AG10803 (cell line): Measurements from ENCODE around the gene ZMYM1.

Source experiments
- DNase-seq: peaks from one replicate; pipeline ENCODE4 v3.0.0; 2010; ENCODE audit warnings: low read depth
- H3K4me3 ChIP-seq: 2 replicates; pipeline ENCODE4 v1.5.1; 2011; ENCODE audit warnings: mild to moderate bottlenecking, low read length, control low read depth
- TF ChIP-seq, protein P1 (sequence below): conservative IDR thresholded peaks from 2 replicates; pipeline ENCODE4 v1.5.1; 2011; ENCODE audit warnings: mild to moderate bottlenecking, low read length, control low read depth, inconsistent platforms

ZMYM1 gene

DNA sequence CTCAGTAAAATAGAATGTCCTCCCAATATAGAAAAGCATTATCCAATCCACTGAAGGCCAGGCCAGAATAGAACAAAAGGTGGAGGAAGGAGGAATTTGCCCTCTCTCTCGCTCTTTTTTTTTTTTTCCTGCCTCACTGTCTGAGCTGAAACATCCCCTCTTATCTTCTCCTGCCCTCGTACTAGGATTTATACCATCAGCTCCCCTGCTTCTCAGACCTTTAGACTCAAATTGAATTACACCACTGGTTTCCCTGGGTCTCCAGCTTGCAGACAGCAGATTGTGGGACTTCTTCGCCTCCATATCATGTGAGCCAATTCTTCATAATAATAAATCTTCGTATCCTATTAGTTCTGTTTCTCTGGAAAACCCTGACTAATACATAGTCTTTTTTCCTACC is 42.6 kb upstream of the ZMYM1 start:
- H3K4me3 ChIP-seq, result no peak overlapping the region
- TF ChIP-seq, protein P1, sequence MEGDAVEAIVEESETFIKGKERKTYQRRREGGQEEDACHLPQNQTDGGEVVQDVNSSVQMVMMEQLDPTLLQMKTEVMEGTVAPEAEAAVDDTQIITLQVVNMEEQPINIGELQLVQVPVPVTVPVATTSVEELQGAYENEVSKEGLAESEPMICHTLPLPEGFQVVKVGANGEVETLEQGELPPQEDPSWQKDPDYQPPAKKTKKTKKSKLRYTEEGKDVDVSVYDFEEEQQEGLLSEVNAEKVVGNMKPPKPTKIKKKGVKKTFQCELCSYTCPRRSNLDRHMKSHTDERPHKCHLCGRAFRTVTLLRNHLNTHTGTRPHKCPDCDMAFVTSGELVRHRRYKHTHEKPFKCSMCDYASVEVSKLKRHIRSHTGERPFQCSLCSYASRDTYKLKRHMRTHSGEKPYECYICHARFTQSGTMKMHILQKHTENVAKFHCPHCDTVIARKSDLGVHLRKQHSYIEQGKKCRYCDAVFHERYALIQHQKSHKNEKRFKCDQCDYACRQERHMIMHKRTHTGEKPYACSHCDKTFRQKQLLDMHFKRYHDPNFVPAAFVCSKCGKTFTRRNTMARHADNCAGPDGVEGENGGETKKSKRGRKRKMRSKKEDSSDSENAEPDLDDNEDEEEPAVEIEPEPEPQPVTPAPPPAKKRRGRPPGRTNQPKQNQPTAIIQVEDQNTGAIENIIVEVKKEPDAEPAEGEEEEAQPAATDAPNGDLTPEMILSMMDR, result no peak
- no peak for DNase-seq

GRCh38 chr1:35037206-35037605 is 42.0 kb upstream of the ZMYM1 start:
- H3K4me3 ChIP-seq, result no peak overlapping the region

DNA sequence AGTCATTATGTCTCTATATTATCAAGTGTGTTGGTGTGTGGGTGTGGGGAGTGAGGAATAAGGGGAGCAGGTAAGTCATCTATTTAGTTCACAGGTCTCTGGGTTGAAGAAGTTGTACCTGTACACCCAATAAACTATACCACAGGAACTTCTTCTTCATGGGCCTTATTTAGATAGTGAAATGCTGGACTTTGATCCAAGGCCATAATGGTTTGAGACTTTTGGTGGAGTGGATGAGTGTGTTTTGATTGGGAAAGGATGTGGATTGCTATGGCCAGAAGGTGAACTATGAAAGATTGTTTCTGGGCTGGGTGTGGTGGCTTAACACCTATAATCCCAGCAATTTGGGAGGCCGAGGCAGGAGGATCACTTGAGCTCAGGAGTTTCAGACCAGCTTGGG is 40.5 kb upstream of the ZMYM1 start:
- no peak for DNase-seq
- TF ChIP-seq, protein P1, result no peak
- H3K4me3 ChIP-seq, result no peak overlapping the region

More at GRCh38 chr1:35037206-35037605, 42.0 kb upstream of the ZMYM1 start:
- TF ChIP-seq, protein P1, result no peak
- no peak for DNase-seq

DNA sequence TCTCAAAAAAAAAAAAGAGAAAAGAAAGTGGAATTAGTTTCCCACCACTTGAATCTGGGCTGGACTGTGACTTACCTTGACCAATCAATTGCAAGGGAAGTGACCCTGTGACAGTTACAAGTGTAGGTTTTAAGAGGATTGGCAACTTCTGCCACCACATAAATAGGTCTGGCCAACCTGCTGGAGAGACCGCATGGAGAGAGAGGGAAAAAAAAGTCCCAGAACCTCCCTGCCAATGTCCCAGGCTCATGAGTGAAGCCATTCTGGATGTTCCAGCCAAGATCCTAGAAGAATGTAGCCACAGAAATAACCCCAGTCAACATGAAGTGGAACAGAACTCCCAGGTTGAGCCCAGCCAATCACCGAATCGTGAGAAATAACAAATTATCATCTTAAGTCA is 35.7 kb upstream of the ZMYM1 start:
- H3K4me3 ChIP-seq, result no peak overlapping the region
- DNase-seq, result no peak
- TF ChIP-seq, protein P1, result no peak

- TF ChIP-seq, protein P1, result no peak
- no peak overlapping the region for H3K4me3 ChIP-seq
These were observed 34.8 kb upstream of the ZMYM1 start for GRCh38 chr1:35044431-35044830.

GRCh38 chr1:35046730-35047129 is 32.5 kb upstream of the ZMYM1 start:
- DNase-seq, result peak; percentile 53
- no peak overlapping the region for H3K4me3 ChIP-seq
- TF ChIP-seq, protein P1, result no peak

More at GRCh38 chr1:35044431-35044830, 34.8 kb upstream of the ZMYM1 start:
- peak; percentile 55 for DNase-seq

DNA sequence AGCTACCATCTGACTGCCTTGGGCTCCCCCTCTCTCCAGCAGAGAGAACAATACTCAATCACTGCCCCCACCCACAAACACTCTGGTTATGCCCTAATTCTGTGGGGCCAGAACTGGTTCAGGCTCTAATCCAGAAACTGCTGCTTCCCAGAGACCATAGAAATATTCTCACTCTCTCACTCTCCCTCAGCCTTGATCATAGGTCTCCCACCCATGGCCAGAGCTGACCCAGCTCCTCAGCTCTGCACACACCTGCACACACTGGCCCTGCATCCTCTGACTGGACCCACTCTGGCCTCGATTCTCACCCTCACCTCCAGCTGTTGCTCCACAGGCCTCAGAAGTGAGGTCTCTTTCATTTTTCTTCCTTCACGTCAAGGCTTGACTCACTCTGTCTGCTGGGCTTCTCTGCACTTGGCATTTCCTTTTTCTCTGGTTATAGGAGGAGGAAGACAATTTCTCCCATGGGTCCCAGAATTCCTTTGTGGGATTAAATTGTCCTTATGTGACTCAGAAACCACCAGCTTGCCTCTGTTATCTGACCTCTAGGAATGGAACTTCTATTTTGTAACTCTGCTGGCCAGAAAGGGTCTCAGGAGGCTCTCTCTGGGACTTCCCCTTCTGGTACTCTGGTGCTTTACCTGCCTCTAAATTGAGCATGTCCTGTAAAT is 31.9 kb upstream of the ZMYM1 start:
- TF ChIP-seq, protein P1, result 0 out of 2 replicates have a peak, but pooled peaks have one; percentile 1
- peak; percentile 97 for DNase-seq
- no peak overlapping the region for H3K4me3 ChIP-seq
